ENCODE results near the gene NOL9. TPM values are rescaled to one million over a fixed set of nuclear protein-coding genes. Genes with fewer than 3 reads are reported as not detected.

The NOL9 gene
- total RNA-seq, 6 experiments from 2014 or later, result 8.9 to 13.1 (median 10.7) TPM

GRCh38 chr1:6557597-6557996 is 3.3 kb upstream of the NOL9 start:
- Histone ChIP-seq H3K4me3 (no peak overlapping the region), H3K27me3 (no peaks in the 10 kb centered on the region), H3K36me3 (no peaks in the 10 kb centered on the region), H3K27ac (no peak overlapping the region), H3K9me3 (no peaks in the 10 kb centered on the region), H3K4me1 (peaks cover 0 to 11% (median 4%) of the 10 kb centered on the region in 4 donors)
- DNase-seq (no peak), ATAC-seq (no peak)
- no peak for TF ChIP-seq POLR2A (IDR thresholded peaks at IDR 0.05)
- no peak for TF ChIP-seq CTCF (IDR thresholded peaks at IDR 0.05)
- 80% methylated on average over 1 of the region's 1 CpG for WGBS (ENCODE audit: insufficient coverage, low coverage, low lambda C conversion rate, missing lambda C conversion rate)
- intact Hi-C loops (cut with DNase I), result no loop called here

GRCh38 chr1:6554907-6555778 is 830 bp upstream of the NOL9 start, which contains the start of gene TAS1R1:
Gene TAS1R1, plus strand, starts transcription at chr1:6555307. Its CDS starts 67 bp downstream, at chr1:6555374.
- peaks cover 0 to 11% (median 5%) of the 10 kb centered on the region in 4 donors for H3K4me1 ChIP-seq
- TF ChIP-seq POLR2A (IDR thresholded peaks at IDR 0.05) (no peak), CTCF (IDR thresholded peaks at IDR 0.05) (no peak)
- H3K36me3 ChIP-seq, result peaks cover 0 to 9% (median 0%) of the 10 kb centered on the region in 4 donors
- intact Hi-C loops (cut with DNase I), result no loop called here
- H3K27me3 ChIP-seq, result no peaks in the 10 kb centered on the region
- DNase-seq, result peak in 2 of 3 donors; percentile 52 to 55
- peak in 1 of 4 donors; percentile 2 for ATAC-seq
- WGBS (ENCODE audit: insufficient coverage, low coverage, low lambda C conversion rate, missing lambda C conversion rate), result 75% methylated on average over 9 of the region's 19 CpGs
- peak within 1 kb of the TSS; percentile 92 to 98 (median 98) for H3K4me3 ChIP-seq
- H3K27ac ChIP-seq, result peak within 1 kb of the TSS; percentile 66 to 76 (median 67)
- H3K9me3 ChIP-seq, result no peaks in the 10 kb centered on the region

- Histone ChIP-seq H3K4me1 (no peaks in the 10 kb centered on the region), H3K4me3 (no peak overlapping the region), H3K27ac (no peak overlapping the region), H3K36me3 (peaks cover 0 to 62% (median 18%) of the 10 kb centered on the region in 4 donors), H3K27me3 (no peaks in the 10 kb centered on the region), H3K9me3 (no peaks in the 10 kb centered on the region)
- intact Hi-C loops (cut with DNase I), result no loop called here
- ATAC-seq (peak in 1 of 4 donors; percentile 27), DNase-seq (no peak)
- WGBS (ENCODE audit: insufficient coverage, low coverage, low lambda C conversion rate, missing lambda C conversion rate), result 57% methylated on average over 4 of the region's 4 CpGs
- no peak for TF ChIP-seq POLR2A (IDR thresholded peaks at IDR 0.05)
- TF ChIP-seq CTCF (IDR thresholded peaks at IDR 0.05), result no peak
These were observed 7.0 kb downstream of the NOL9 start for GRCh38 chr1:6547301-6547700.

- H3K27me3 ChIP-seq, result no peaks in the 10 kb centered on the region
- no peak for DNase-seq
- peaks cover 0 to 68% (median 18%) of the 10 kb centered on the region in 4 donors for H3K36me3 ChIP-seq
- H3K9me3 ChIP-seq, result no peaks in the 10 kb centered on the region
- peak; percentile 51 to 71 (median 69) for ATAC-seq
- TF ChIP-seq CTCF (IDR thresholded peaks at IDR 0.05) (no peak), POLR2A (IDR thresholded peaks at IDR 0.05) (no peak)
- H3K27ac ChIP-seq, result no peak overlapping the region
- H3K4me3 ChIP-seq, result no peak overlapping the region
- H3K4me1 ChIP-seq, result no peaks in the 10 kb centered on the region
- intact Hi-C loops (cut with DNase I), result no loop called here
- 49% methylated on average over 5 of the region's 5 CpGs for WGBS (ENCODE audit: insufficient coverage, low coverage, low lambda C conversion rate, missing lambda C conversion rate)
These were observed 8.0 kb downstream of the NOL9 start for GRCh38 chr1:6546326-6546725.

Measured in right lobe of liver (tissue), 6 donors.